Panc1 (cell line): ENCODE data around the gene GOPC. TPM values are rescaled to one million over a fixed set of nuclear protein-coding genes. Genes with fewer than 3 reads are reported as not detected.

Experiments
- ATAC-seq: fragments of 200-7000 bp; cut with Tn5 transposase; 2 replicates; pipeline ENCODE4 v1.9.1; 2020; ENCODE audit warnings: mild to moderate bottlenecking, moderate library complexity
- BruUV-seq: library from RNA; stranded (reverse); fragments of 400-500 nt; replicated peaks from 2 replicates; lab custom pipeline; 2021; lab: Mats Ljungman, UMichigan
- CTCF ChIA-PET: fragments of 300-600 bp; sonication (Branson Sonifier 250); formaldehyde crosslinking; loops from one replicate; lab custom pipeline; 2022; ENCODE audit warnings: antibody characterized with exemption; lab: Charles Lee
- POLR2A ChIA-PET: fragments of 300-600 bp; sonication (Branson Sonifier 250); formaldehyde crosslinking; loops from one replicate; lab custom pipeline; 2022; ENCODE audit warnings: antibody characterized with exemption; lab: Charles Lee
- DNase-seq: peaks from one replicate; pipeline ENCODE4 v3.0.0-alpha.2; 2010; ENCODE audit warnings: low read depth, low spot score
- H3K27ac ChIP-seq: 2 replicates; pipeline ENCODE4 v1.5.1; 2011; ENCODE audit warnings: mild to moderate bottlenecking, low read length, inconsistent platforms
- H3K27me3 ChIP-seq: fragments of 200-500 bp; sonication (Bioruptor generic); 2 replicates; pipeline ENCODE4 v1.6.0; 2014; ENCODE audit warnings: low read length, inconsistent platforms; ENCODE audit not compliant: control insufficient read depth, insufficient read depth
- H3K36me3 ChIP-seq: fragments of 200-500 bp; sonication (Bioruptor generic); 2 replicates; pipeline ENCODE4 v1.5.1; 2014; ENCODE audit warnings: inconsistent platforms, mild to moderate bottlenecking, low read length, moderate library complexity; ENCODE audit not compliant: control insufficient read depth, insufficient read depth
- H3K4me1 ChIP-seq: 2 replicates; pipeline ENCODE4 v1.5.1; 2011; ENCODE audit warnings: inconsistent platforms, mild to moderate bottlenecking, low read length, moderate library complexity; ENCODE audit not compliant: control insufficient read depth, insufficient read depth
- H3K4me3 ChIP-seq, 2 experiments: 2 replicates each; pipeline ENCODE4 v1.5.1; 2011 to 2012; ENCODE audit warnings: low read depth in 2 of 2, low read length in 2 of 2, mild to moderate bottlenecking in 2 of 2, inconsistent platforms in 1 of 2, moderate library complexity in 1 of 2
- H3K9me3 ChIP-seq: fragments of 200-500 bp; sonication (Bioruptor generic); 2 replicates; pipeline ENCODE4 v1.5.1; 2014; ENCODE audit warnings: low read depth, mild to moderate bottlenecking, inconsistent platforms, low read length, moderate library complexity; ENCODE audit not compliant: control insufficient read depth, insufficient read depth
- CTCF ChIP-seq: fragments of 450-650 bp; IDR thresholded peaks from 2 replicates; pipeline ENCODE4 v1.5.1; 2017; ENCODE audit warnings: mild to moderate bottlenecking
- POLR2AphosphoS5 ChIP-seq: IDR thresholded peaks from 2 replicates; pipeline ENCODE4 v1.6.1; 2012; ENCODE audit warnings: mild to moderate bottlenecking, low read depth, low read length, moderate library complexity
- REST ChIP-seq, 2 experiments: IDR thresholded peaks; 2 replicates each; pipeline ENCODE4 v1.6.1; 2011 to 2012; ENCODE audit warnings: low read depth in 2 of 2, control low read depth in 1 of 2, low read length in 1 of 2, mild to moderate bottlenecking in 1 of 2, moderate library complexity in 1 of 2; ENCODE audit not compliant: insufficient read depth in 1 of 2
- SIN3A ChIP-seq: IDR thresholded peaks from 2 replicates; pipeline ENCODE4 v1.6.1; 2012; ENCODE audit warnings: low read depth, mild to moderate bottlenecking, low read length, moderate library complexity, borderline replicate concordance; ENCODE audit not compliant: insufficient read depth
- TCF7L2 ChIP-seq: IDR thresholded peaks from 2 replicates; pipeline ENCODE4 v1.6.1; 2011; ENCODE audit warnings: mild to moderate bottlenecking, low read depth, low read length, inconsistent platforms
- in situ Hi-C: cut with HindIII; loops from 2 replicates; pipeline ENCODE4 v1.10.0; 2016; ENCODE audit warnings: low sequenced_read_pairs, low pct_unique_long_range_greater_than_20kb
- intact Hi-C: fragments of 100-400 bp; cut with micrococcal nuclease; formaldehyde crosslinking; loops from one replicate; pipeline ENCODE4 v1.10.0; 2022; ENCODE audit not compliant: unreplicated experiment
- total RNA-seq: library from RNA; stranded (reverse); gene quantifications from one replicate; pipeline ENCODE4 v1.2.1, GENCODE V29; 2021; ENCODE audit not compliant: unreplicated experiment

The GOPC gene
- total RNA-seq, 1 experiment from 2014 or later = 32.2 TPM

- peaks cover 53% of the 10 kb centered on the region for H3K4me1 ChIP-seq
- no peaks in the 10 kb centered on the region for H3K27me3 ChIP-seq
- H3K36me3 ChIP-seq = no peaks in the 10 kb centered on the region
- CTCF ChIA-PET = no interaction called here
- DNase-seq (no peak), ATAC-seq (no peak)
- H3K9me3 ChIP-seq = no peaks in the 10 kb centered on the region
- no TSS peak for BruUV-seq
- intact Hi-C loops = loop anchor here (5.0 kb wide), 1 partner anchor 54 kb away; no protein-coding TSS in a partner anchor
- in situ Hi-C loops = no loop called here
- H3K27ac ChIP-seq = peak overlapping the region; percentile 95; the same call in 1 of the 2 replicates
- no peak overlapping the region for H3K4me3 ChIP-seq
- TF ChIP-seq REST (IDR thresholded peaks at IDR 0.05; ENCODE audit: insufficient read depth in 1 of 2, low read depth in 2 of 2, low read length in 1 of 2) (no peak), SIN3A (no peak), POLR2AphosphoS5 (no peak), TCF7L2 (no peak), CTCF (no peak)
- POLR2A ChIA-PET = no interaction called here
Measured at GRCh38 chr6:117546674-117547073, 55.6 kb downstream of the GOPC start.

- H3K27ac ChIP-seq = peak overlapping the region; percentile 51
- in situ Hi-C loops = no loop called here
Measured at GRCh38 chr6:117545161-117545595, 57.1 kb downstream of the GOPC start.

More at GRCh38 chr6:117545161-117545595, 57.1 kb downstream of the GOPC start:
- TF ChIP-seq POLR2AphosphoS5 = no peak
- TF ChIP-seq CTCF = no peak
- TF ChIP-seq REST (IDR thresholded peaks at IDR 0.05; ENCODE audit: insufficient read depth in 1 of 2, low read depth in 2 of 2, low read length in 1 of 2) = no peak
- TF ChIP-seq SIN3A = no peak
- no peak for TF ChIP-seq TCF7L2
- CTCF ChIA-PET = interaction anchor here (0.6 kb wide), 1 partner anchor 134 kb away, joined by 5 read pairs; no protein-coding TSS in a partner anchor
- ATAC-seq (peak; percentile 28), DNase-seq (peak; percentile 77)
- Histone ChIP-seq H3K9me3 (no peaks in the 10 kb centered on the region), H3K36me3 (no peaks in the 10 kb centered on the region), H3K4me1 (peaks cover 44% of the 10 kb centered on the region), H3K4me3 (no peak overlapping the region), H3K27me3 (no peaks in the 10 kb centered on the region)
- POLR2A ChIA-PET = no interaction called here
- intact Hi-C loops = loop anchor here (5.0 kb wide), 1 partner anchor 53 kb away; no protein-coding TSS in a partner anchor
- BruUV-seq = no TSS peak
